AG04450 (cell line): ENCODE data around the gene RAMP2. TPM values are rescaled to one million over a fixed set of nuclear protein-coding genes. Genes with fewer than 3 reads are reported as not detected.

Source experiments
- CTCF ChIA-PET: fragments of 300-600, 350-600 bp; formaldehyde crosslinking; extraction: SDS; loops from one replicate; lab custom pipeline; 2022; ENCODE audit warnings: antibody characterized with exemption, inconsistent platforms; lab: Charles Lee
- POLR2A ChIA-PET: fragments of 350-600 bp; formaldehyde crosslinking; extraction: SDS; loops from one replicate; lab custom pipeline; 2021; ENCODE audit warnings: antibody characterized with exemption, inconsistent platforms; lab: Yijun Ruan, JAX
- DNase-seq: peaks from one replicate; pipeline ENCODE4 v3.0.0-alpha.2; 2011; ENCODE audit warnings: low read depth, low spot score
- H3K27ac ChIP-seq: one replicate; pipeline ENCODE4 v1.5.1; 2012; ENCODE audit warnings: low read depth, low read length, control low read depth
- H3K27me3 ChIP-seq: one replicate; pipeline ENCODE4 v1.6.0; 2012; ENCODE audit warnings: low read length; ENCODE audit not compliant: control insufficient read depth, insufficient read depth
- H3K4me3 ChIP-seq: 2 replicates; pipeline ENCODE4 v1.5.1; 2011; ENCODE audit warnings: mild to moderate bottlenecking, low read depth, low read length, control low read depth
- H3K9me3 ChIP-seq: 2 replicates; pipeline ENCODE4 v1.5.1; 2012; ENCODE audit warnings: low read length; ENCODE audit not compliant: control insufficient read depth, insufficient read depth
- polyA plus RNA-seq: library from polyadenylated mRNA; depleted of rRNA; stranded (reverse); fragments of >200 nt; gene quantifications from 2 replicates; pipeline ENCODE4 v1.2.3, GENCODE V29; 2011
- TF ChIP-seq, protein P1 (sequence below): IDR thresholded peaks from 2 replicates; pipeline ENCODE4 v1.5.1; 2011; ENCODE audit warnings: low read depth, low read length, control low read depth, inconsistent platforms

RAMP2 gene
- polyA plus RNA-seq, 1 experiment: 1.4 TPM

DNA sequence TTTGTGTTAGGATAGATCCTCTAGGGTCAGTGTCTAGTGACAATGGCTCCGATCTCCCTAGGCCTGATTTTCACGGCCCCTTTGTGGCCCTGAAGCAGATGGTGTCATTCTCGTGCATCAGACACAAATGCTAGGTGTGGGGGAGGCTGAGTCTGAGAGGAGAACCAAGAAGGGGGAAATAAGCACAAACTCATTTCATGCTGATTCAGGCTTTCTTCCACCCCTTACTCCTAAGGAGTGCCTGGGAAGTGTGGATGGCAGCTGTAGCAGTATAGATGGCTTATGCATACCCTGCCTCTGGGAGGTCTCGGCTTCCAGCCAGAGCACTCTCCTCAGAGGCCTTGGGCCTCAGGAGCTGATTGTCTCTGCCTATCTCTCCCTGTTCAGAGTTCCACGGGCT is 17.5 kb downstream of the RAMP2 start:
- TF ChIP-seq, protein P1, sequence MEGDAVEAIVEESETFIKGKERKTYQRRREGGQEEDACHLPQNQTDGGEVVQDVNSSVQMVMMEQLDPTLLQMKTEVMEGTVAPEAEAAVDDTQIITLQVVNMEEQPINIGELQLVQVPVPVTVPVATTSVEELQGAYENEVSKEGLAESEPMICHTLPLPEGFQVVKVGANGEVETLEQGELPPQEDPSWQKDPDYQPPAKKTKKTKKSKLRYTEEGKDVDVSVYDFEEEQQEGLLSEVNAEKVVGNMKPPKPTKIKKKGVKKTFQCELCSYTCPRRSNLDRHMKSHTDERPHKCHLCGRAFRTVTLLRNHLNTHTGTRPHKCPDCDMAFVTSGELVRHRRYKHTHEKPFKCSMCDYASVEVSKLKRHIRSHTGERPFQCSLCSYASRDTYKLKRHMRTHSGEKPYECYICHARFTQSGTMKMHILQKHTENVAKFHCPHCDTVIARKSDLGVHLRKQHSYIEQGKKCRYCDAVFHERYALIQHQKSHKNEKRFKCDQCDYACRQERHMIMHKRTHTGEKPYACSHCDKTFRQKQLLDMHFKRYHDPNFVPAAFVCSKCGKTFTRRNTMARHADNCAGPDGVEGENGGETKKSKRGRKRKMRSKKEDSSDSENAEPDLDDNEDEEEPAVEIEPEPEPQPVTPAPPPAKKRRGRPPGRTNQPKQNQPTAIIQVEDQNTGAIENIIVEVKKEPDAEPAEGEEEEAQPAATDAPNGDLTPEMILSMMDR: no peak
- Histone ChIP-seq H3K27me3 (no peaks in the 10 kb centered on the region), H3K9me3 (no peaks in the 10 kb centered on the region; the same call in 1 of the 2 replicates), H3K4me3 (no peak overlapping the region), H3K27ac (no peak overlapping the region)
- ChIA-PET POLR2A (no interaction called here), CTCF (interaction anchor here (1.7 kb wide), 1 partner anchor 15 kb away, joined by 9 read pairs; no protein-coding TSS in a partner anchor)
- DNase-seq: no peak

DNA sequence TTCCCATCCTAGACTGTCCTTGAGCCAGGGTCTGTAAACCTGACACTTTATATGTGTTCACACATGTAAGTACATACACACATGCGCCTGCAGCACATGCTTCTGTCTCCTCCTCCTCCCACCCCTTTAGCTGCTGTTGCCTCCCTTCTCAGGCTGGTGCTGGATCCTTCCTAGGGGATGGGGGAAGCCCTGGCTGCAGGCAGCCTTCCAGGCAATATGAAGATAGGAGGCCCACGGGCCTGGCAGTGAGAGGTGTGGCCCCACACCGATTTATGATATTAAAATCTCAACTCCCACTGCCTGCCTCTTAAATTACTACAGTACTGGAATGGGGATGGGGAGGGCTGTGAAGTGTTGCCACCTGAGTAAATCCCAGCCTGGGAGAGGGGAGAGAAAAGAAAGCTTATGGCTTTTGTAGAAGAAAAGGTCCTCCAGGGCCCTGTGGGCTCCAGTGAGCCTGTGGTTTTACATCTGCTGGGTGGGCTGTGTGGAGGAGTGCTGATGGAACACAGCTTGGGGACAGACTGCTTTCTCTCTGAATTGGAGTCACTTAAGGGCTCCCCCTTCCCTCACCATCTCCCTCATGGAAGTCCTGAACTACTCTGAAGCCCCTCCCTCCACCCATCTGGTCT is 18.4 kb downstream of the RAMP2 start:
- DNase-seq: no peak
- TF ChIP-seq, protein P1: no peak
- H3K4me3 ChIP-seq: no peak overlapping the region
- no peaks in the 10 kb centered on the region; the same call in 1 of the 2 replicates for H3K9me3 ChIP-seq
- CTCF ChIA-PET: interaction anchor here (1.4 kb wide), 2 partner anchors 16 to 201 kb away, joined by 4 to 6 read pairs; no protein-coding TSS in a partner anchor
- H3K27ac ChIP-seq: no peak overlapping the region
- no peaks in the 10 kb centered on the region for H3K27me3 ChIP-seq
- POLR2A ChIA-PET: no interaction called here

DNA sequence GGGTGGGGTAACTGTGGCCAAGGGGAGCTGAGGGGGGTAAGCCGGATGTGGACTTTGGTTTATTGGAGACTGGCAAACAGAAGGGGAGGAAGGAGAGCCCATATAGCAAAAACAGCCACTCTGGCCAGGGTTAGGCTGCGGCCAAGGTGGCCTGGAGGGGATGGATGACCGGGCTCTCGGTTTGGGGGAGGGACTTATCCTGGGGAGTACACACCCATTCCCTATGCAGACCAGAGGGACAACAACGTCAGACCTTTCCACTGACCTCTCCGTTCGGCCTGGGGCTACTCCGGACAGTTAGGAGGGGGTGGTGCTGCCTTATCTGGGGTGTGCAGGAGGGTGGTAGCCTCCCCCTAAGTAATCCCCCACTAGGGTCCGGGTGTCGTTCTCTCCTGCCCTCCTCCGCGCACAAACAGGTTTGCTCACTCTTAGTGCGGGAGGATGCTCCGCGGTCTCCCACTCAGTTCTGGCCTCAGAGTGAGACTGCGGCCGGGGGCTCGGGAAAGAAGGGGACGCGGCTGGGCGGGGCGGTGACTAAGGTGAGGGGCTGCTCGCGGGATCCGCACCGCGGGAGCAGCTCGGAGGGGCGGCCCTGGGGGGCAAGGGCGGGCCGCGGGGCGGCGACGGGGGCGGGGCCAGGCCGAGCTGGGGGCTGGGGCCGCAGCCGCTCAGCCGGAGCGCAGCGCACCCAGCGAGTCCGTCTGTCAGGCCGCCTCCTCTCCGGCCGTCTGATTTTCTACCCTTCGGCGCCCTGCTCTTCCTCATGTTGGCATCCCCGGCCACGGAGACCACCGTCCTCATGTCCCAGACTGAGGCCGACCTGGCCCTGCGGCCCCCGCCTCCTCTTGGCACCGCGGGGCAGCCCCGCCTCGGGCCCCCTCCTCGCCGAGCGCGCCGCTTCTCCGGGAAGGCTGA is 19.2 kb downstream of the RAMP2 start, which contains the start of gene WNK4:
TSS of gene WNK4 (plus strand) at position 675 of the 915 bp plus-strand sequence. CDS start at position 764, 89 bp downstream.
- DNase-seq: no peak
- CTCF ChIA-PET: interaction anchor here (0.6 to 1.4 kb wide), 3 partner anchors 17 to 202 kb away, joined by 3 to 6 read pairs (median 4); no protein-coding TSS in a partner anchor

DNA sequence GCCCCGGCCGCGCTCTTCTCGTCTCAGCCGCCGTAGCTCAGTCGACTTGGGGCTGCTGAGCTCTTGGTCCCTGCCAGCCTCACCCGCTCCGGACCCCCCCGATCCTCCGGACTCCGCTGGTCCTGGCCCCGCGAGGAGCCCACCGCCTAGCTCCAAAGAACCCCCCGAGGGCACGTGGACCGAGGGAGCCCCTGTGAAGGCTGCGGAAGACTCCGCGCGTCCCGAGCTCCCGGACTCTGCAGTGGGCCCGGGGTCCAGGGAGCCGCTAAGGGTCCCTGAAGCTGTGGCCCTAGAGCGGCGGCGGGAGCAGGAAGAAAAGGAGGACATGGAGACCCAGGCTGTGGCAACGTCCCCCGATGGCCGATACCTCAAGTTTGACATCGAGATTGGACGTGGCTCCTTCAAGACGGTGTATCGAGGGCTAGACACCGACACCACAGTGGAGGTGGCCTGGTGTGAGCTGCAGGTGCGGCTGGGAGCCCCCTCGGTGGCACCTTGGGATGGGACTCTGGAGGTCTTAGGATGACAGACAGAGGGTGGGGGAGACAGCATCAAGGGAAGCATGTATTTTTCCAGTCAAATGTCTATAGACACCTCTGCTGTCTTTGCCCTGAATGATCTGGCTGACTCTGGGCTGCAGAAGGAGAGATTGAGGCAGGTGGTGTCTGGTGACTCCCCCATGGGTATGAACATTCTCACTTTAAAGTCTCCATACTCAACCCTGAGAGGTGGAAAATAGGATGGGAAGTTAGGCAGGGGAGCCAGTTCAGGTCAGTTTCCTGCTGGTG is 20.0 kb downstream of the RAMP2 start:
- H3K27me3 ChIP-seq: no peaks in the 10 kb centered on the region
- ChIA-PET POLR2A (interaction anchor here (0.6 to 1.6 kb wide), 6 partner anchors 11 to 817 kb away, joined by 3 to 6 read pairs (median 4); partner anchors contain the start of genes BECN1 and COA3), CTCF (interaction anchor here (0.6 to 1.4 kb wide), 3 partner anchors 17 to 203 kb away, joined by 3 to 6 read pairs (median 4); no protein-coding TSS in a partner anchor)
- H3K4me3 ChIP-seq: peak overlapping the region; percentile 68
- no peak for DNase-seq
- H3K27ac ChIP-seq: no peak overlapping the region
- TF ChIP-seq, protein P1: no peak
- peaks cover 5% of the 10 kb centered on the region; the same call in 1 of the 2 replicates for H3K9me3 ChIP-seq

More for the DNA sequence above, 19.2 kb downstream of the RAMP2 start, which contains the start of gene WNK4:
- Histone ChIP-seq H3K4me3 (peak within 1 kb of the TSS; percentile 68), H3K27me3 (no peaks in the 10 kb centered on the region), H3K9me3 (peaks cover 3% of the 10 kb centered on the region; the same call in 1 of the 2 replicates), H3K27ac (peak within 1 kb of the TSS; percentile 47)
- TF ChIP-seq, protein P1: no peak
- POLR2A ChIA-PET: interaction anchor here (1.2 to 1.6 kb wide), 4 partner anchors 10 to 44 kb away, joined by 3 to 6 read pairs (median 6); partner anchors contain the start of gene BECN1
